Activated effector memory CD4-positive, alpha-beta T cell treated with anti-CD3 and anti-CD28 coated beads, Interleukin-2, amount 50 U/mL, for 16 hours (primary cell): Measurements from ENCODE around the gene COBL.

Experiments used
- DNase-seq: peaks from one replicate; pipeline ENCODE4 v3.0.0-alpha.2; 2020

The COBL gene

GRCh38 chr7:51103718-51104117 lies 212.9 kb downstream of the COBL start:
- no peak for DNase-seq

GRCh38 chr7:51102828-51103227 lies 213.8 kb downstream of the COBL start:
- DNase-seq: no peak

DNA sequence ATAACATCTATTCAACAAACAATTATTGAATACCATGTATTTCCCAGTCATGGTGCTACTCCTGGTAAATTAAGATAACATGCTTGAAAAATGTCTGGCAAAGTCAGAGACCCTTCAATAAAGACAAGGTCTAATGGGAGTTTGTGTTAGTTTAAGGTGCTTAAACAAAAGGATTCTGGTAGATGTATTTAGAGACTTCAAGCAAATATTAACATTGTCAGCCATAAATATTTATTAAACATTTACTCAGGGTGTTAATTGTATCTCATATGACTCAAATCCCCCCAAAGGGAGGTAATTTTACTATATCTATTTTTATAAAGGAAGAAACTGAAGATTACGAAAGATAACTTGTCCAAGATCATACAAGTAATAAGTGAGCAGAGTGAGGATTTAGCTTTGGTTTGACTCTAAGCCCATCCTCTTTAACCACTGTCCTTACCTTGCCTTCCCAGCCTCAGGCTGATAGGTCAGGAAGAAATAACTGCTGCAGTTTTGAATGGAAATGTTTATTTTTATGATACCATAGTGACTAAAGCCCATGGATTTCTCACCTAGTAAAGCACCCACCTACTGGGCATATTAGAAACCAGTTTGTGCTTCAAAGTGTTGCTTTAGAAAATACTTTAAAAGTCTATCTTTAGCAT lies 215.4 kb downstream of the COBL start:
- no peak for DNase-seq

DNA sequence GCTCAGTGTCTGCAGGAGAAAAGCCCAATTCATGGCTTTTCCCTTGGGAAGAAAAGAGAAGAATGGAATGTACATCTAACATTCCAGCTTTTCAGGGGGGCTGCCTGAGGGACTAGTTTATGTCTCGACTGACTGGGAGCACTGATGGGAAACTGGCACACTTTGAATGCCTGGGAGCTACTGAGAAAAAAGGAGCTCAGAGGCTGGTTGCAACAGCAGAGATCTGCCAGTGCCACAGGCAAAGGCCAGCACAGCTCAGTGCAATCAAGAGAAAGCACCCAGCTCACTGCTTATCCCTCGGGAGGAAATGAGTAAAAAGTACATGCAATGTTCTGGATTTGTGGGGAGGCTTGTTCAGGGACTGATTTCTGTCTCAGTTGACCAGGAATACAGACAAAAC lies 226.2 kb downstream of the COBL start:
- DNase-seq: no peak

DNA sequence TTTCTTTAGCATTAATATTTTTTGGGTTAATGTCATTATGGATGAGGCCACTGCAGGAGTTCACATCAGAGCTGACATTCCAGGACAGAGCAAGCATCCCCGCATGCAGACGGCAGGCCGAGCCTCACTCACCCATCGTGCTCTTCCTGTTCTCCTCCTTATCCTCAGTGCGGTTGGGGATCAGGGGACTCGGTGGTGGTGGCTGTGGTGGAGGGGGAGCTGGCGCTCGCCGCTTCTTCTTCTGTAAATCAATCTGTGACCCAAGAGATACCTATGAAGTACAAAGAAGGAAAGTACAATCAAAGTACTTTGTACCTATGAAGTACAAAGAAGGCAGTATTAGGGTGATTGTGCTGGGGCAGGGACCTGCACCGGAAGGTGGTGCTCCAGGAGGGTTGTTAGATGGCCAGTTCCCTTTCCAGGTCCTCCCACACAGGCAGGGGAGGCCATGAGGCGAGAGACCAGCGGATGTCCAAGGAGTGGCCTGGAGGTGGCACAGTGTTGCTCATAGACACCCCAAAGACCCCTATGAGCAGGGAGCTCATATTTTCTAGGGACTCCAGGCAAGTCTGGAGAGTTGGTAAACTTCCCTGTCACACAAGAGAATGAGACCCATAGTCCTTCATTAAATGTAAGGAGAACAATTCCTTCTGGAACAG lies 231.4 kb downstream of the COBL start:
- DNase-seq: no peak

DNA sequence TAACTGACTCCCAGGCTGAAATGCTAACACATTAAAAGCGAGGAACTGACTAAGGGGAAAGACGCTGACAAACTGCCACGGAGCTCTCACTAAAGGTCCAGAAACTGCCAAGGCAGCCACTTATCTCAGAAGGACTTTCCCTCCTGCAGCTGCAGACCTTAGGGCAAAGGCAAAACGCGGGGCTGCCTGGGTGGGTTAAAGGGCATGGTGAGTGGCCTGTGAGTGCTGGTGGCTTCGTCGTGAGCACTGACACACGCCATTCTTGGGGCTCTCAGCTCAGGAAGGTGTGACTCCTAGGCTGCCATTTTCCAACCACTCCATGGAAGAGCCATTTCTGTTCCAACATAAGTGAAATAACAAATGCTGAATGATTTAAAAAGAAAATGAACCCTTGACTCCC lies 232.5 kb downstream of the COBL start:
- no peak for DNase-seq

DNA sequence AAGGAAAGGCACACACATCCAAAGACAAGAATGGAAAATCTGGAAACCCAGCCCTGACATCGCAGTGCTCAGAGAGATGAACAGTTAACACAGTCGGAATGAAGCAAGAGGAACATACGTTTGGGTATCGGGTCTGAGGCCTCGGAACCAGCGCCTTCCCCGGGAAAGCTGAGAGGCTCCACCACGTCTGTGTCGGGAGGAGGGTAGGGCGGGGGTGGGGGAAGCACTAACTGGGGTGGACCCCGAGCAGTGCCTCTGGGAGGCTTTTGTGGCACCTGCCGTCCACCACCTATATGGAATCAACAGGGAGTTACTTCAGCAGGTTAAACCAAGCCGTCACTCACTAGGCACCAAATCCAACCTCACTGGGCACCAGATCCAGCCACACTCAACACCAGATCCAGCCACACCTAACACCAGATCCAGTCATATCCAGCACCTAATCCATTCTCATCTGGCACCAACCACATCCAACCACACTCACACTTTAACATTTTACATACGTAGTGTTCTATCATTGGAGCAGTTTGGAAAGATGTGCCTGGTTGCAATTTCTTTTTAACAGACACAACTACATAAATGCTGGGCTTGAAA lies 233.6 kb downstream of the COBL start:
- no peak for DNase-seq

DNA sequence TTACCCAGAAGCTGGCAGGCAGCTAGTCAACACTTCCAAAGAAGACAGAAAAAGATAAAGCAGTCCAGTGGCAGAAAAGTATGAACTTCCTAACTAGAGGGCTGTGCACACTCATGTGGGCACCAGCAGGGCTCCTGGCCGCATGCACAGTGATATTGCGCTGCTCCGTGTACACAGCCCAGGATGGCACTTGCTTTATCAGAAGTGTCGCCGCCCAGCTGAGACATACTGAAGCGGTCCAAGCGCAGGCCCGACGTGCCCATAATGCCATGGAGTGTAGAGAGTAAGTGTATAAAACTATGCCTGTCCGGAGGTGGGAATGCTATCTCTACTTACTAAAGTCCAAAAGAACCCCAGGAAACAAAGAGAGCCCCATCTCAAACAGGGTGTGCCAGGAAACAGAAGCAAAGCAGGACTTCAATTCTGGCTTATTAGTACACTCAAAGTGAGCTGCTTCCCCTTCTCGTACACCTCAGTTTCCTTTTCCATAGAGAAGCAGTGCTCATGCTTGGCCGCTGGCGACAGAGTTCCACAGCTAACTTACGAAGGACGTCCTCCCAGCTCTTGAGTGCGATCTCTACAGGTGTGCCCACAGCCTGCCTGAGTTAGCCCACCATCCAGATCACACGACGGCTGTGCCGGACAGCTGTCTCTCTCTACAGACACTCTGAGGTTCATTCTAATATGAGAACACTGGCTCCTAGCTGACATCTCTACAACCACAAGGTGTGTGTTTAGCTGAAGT lies 234.3 kb downstream of the COBL start:
- DNase-seq: no peak

- DNase-seq: no peak
Measured at GRCh38 chr7:51081270-51081890, 235.2 kb downstream of the COBL start.

DNA sequence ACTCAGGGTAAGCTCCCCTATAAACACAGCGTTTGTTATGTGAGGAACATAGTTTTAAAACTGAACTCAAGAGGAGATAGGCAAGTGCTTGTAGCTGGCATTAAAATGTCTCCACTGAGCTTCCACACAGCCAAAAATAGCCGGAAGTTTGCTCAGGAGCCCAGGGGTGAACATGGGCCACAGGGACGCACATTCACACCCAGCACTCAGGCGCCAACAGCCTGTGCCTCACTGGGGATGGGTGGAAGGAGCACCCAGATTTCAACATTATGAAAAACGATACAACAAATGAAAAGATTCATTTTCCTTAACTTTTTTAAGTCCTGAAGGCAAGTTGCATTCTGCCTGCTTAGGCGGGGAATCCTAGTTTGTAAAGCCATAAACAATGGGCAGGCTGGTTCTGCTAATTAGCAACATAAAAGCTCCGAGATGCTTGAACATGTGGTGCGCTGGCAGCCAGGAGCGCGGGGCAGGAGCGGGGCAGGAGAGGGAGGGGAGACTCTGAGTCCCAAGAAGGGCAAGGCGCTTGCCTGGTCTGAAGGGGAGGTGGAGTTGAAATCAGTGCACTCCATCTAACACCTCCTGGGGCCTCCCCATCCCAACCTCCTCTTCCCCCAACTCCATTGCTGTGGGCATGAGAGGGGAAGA lies 235.9 kb downstream of the COBL start:
- DNase-seq: no peak

GRCh38 chr7:51080216-51080615 lies 236.4 kb downstream of the COBL start:
- no peak for DNase-seq

DNA sequence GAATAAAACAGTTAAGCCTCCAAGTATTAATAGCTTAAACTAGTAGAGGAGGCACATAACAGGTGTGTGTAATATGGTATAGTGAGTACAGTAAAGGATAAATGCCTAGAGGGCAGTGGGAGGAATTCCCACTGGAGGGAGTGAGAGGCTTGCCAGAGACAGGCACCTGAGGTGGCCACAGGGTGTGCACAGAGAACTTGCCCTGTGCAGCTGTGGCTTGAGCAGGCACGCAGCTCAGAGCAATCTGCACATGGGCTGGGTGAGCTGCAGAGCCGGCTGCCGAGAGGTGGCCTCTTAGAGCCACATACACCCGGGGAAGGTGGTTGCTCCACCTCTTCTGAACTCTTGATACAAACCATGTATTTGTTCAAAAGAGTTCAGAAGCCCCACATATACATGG lies 237.1 kb downstream of the COBL start:
- DNase-seq: no peak

- no peak for DNase-seq
Measured at GRCh38 chr7:51078653-51079052, 238.0 kb downstream of the COBL start.

GRCh38 chr7:51077987-51078370 lies 238.6 kb downstream of the COBL start:
- no peak for DNase-seq

DNA sequence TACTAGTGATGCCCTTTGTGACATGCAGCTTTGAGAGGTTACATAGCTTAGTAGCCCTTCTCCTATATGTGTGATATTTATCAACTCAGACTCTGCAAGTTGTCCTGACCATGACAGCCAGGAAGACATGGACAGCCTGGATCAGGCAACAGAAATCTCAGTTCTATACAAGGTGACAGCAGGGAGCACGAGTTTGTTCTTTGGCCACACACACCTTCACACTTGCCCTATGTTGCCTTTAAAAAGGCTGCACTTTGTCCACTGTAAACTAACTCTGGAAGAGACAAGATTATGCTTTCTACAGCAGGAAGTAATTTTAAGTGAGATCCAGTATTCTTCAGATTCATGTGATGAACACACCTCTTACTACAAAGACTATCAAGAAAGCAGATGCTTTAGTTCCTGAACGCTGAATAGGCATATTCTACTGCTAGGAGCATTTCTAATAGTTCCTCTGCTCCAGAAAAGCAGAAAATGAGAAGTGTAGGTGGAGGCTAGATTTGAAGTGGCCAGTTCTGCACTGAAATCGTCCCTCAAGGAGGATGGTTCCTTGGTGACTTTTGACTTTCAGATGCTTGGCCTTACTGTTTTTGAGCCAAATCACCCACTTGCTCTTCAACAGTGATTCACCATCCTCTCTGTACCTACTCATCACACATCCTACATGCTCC lies 239.2 kb downstream of the COBL start:
- DNase-seq: no peak

DNA sequence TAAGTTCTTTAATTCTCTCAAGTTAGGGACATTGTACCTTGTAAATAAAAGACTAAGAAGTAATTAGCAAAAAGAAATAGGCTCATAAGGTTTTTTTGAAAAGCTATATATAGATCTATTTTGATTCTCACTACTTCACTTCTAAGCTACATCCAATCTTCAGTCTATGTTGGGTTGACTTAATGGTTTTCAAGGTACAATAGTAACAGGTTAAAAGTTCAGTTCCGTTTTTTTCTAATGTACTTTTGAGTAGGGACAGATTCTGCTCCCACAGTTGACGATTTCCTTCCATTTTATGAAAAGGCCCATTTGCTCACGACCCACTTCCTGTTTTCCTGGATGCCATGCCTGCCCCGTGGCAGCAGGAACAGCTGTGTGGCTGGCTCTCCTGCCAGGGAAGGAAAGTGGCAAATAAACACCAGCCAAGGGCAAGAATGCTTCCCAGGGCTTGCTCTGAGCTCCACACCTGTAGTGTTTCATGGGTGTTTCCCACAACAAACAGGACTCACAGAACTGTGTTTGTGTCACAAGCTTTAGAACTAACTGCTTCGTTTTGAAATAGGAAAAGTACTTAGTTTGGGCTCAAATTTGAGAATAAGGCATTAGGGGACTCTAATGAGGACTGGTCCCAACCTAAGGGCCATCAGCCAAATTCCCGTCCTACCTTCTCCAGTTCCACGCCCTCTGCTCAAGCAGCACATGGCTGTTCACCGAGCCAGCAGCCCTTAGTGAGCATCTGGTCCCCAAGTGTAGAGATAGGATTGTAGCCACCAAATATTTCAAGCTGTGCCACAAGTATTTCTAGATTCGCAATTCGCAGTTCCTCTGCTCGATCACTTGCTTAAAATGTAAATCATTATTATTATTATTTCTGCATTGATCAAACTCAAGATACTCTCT lies 240.7 kb downstream of the COBL start:
- DNase-seq: no peak

- no peak for DNase-seq
Measured at GRCh38 chr7:51073171-51073570, 243.4 kb downstream of the COBL start.

DNA sequence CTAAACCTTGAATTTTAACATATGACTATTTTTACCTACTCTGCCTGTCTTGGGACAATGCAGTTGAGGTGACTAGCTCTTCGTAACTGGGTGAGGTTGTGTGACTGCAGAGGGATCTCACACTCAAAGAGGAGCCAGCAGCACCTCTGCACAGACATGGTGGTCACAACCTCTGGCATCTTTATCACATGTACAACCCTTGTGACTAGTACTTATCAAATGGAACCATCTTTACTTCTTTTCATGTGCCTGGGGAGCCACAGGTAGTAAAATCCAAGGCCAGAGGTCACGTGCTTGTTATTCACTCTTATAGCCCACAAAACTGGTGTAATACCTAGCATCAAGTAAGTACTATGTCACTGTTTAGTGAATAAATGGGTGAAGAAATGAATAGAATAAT lies 244.3 kb downstream of the COBL start:
- DNase-seq: no peak

GRCh38 chr7:51071427-51071826 lies 245.2 kb downstream of the COBL start:
- no peak for DNase-seq

- DNase-seq: no peak
Measured at GRCh38 chr7:51070151-51070550, 246.5 kb downstream of the COBL start.

GRCh38 chr7:51069411-51070083 lies 247.1 kb downstream of the COBL start:
- no peak for DNase-seq
